GM12878 (cell line): ENCODE results near the gene CLSTN2.

Experiments
- GABPA ChIP-seq: IDR thresholded peaks from 2 replicates; pipeline ENCODE4 v1.6.1; 2014; ENCODE audit warnings: antibody characterized with exemption, low read depth, mild to moderate bottlenecking, inconsistent platforms
- HSF1 ChIP-seq: fragments of 150-350 bp; IDR thresholded peaks from 2 replicates; pipeline ENCODE4 v1.6.1; 2014; ENCODE audit warnings: mild to moderate bottlenecking, low read depth, low read length
- ZNF274 ChIP-seq: IDR thresholded peaks from one replicate; pipeline ENCODE4 v1.8.0; 2011; ENCODE audit not compliant: insufficient read length, insufficient read depth
- TF ChIP-seq, protein P1 (sequence below), 3 experiments: IDR thresholded peaks in 2 of 3; conservative IDR thresholded peaks in 1 of 3; 2 replicates each; pipeline ENCODE4 v1.5.1; 2011; ENCODE audit warnings: low read depth in 3 of 3, low read length in 3 of 3, mild to moderate bottlenecking in 3 of 3, control low read depth in 2 of 3, moderate library complexity in 2 of 3, inconsistent platforms in 1 of 3, mixed read lengths in 1 of 3; ENCODE audit not compliant: control insufficient read depth in 2 of 3, insufficient read depth in 1 of 3; ENCODE audit errors: extremely low read depth in 1 of 3

DNA sequence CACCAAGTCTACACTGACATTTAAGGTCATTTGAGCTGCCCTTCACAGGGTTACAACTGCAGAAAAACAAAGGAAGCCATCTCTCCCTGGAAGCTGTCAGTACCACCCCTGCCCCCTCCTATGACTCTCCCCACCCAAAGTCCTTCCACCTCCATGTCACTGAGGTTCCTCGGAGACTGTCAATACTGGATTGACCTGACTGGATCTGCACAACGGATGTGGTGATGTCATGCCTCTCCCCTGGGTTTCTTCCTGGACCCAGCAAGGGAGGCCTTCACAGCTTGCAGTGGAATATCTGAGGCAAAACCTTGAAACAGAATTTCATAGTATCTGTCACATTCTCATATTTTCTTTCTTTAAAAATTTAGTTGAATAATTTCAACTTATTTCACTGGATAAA lies 153.5 kb downstream of the CLSTN2 start:
- TF ChIP-seq GABPA (no peak), ZNF274 (no peak), HSF1 (no peak)
- TF ChIP-seq, protein P1, sequence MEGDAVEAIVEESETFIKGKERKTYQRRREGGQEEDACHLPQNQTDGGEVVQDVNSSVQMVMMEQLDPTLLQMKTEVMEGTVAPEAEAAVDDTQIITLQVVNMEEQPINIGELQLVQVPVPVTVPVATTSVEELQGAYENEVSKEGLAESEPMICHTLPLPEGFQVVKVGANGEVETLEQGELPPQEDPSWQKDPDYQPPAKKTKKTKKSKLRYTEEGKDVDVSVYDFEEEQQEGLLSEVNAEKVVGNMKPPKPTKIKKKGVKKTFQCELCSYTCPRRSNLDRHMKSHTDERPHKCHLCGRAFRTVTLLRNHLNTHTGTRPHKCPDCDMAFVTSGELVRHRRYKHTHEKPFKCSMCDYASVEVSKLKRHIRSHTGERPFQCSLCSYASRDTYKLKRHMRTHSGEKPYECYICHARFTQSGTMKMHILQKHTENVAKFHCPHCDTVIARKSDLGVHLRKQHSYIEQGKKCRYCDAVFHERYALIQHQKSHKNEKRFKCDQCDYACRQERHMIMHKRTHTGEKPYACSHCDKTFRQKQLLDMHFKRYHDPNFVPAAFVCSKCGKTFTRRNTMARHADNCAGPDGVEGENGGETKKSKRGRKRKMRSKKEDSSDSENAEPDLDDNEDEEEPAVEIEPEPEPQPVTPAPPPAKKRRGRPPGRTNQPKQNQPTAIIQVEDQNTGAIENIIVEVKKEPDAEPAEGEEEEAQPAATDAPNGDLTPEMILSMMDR (IDR thresholded peaks at IDR 0.05 in 2 of 3, conservative IDR thresholded peaks at IDR 0.05 in 1 of 3; ENCODE audit: control insufficient read depth in 2 of 3, extremely low read depth in 1 of 3, insufficient read depth in 1 of 3, low read depth in 3 of 3, low read length in 3 of 3), result no peak
